Neutrophil (primary cell): ENCODE measurements around the gene CCDC3.

ENCODE experiments used
- H3K27ac ChIP-seq: fragments of 200-600 bp; sonication (generic); 2 replicates; pipeline ENCODE4 v1.5.1; 2016; ENCODE audit warnings: mild to moderate bottlenecking, moderate library complexity
- H3K27me3 ChIP-seq: fragments of 200-600 bp; sonication (generic); 2 replicates; pipeline ENCODE4 v1.6.0; 2016; ENCODE audit warnings: mild to moderate bottlenecking
- H3K36me3 ChIP-seq: fragments of 200-600 bp; sonication (generic); 2 replicates; pipeline ENCODE4 v1.5.1; 2017
- H3K4me1 ChIP-seq, 2 experiments: fragments of 200-600 bp in 1 of 2; sonication (generic) in 1 of 2; 1 replicate in 1 of 2; 2 replicates in 1 of 2; pipeline versions ENCODE4 v1.5.1 to v1.6.1; 2013 to 2016; ENCODE audit warnings: low read depth in 1 of 2, low read length in 1 of 2, mild to moderate bottlenecking in 1 of 2, moderate library complexity in 1 of 2; ENCODE audit not compliant: control insufficient read depth in 1 of 2, insufficient read depth in 1 of 2
- H3K4me3 ChIP-seq, 2 experiments: fragments of 200-600 bp in 1 of 2; sonication (generic) in 1 of 2; 1 replicate in 1 of 2; 2 replicates in 1 of 2; pipeline ENCODE4 v1.5.1; 2013 to 2016; ENCODE audit warnings: low read depth in 1 of 2, low read length in 1 of 2, mild to moderate bottlenecking in 1 of 2, moderate library complexity in 1 of 2
- H3K9me3 ChIP-seq: fragments of 200-600 bp; sonication (generic); 2 replicates; pipeline ENCODE4 v1.5.1; 2016
- CTCF ChIP-seq: fragments of 200-600 bp; sonication (generic); IDR thresholded peaks from 2 replicates; pipeline ENCODE4 v1.5.1; 2016; ENCODE audit warnings: antibody characterized with exemption

Gene CCDC3

GRCh38 chr10:12927896-12928295, 73.6 kb downstream of the CCDC3 start:
- no peaks in the 10 kb centered on the region for H3K4me1 ChIP-seq
- H3K36me3 ChIP-seq: no peaks in the 10 kb centered on the region
- no peak overlapping the region for H3K27ac ChIP-seq
- H3K4me3 ChIP-seq: no peak overlapping the region
- no peaks in the 10 kb centered on the region for H3K9me3 ChIP-seq
- H3K27me3 ChIP-seq: no peaks in the 10 kb centered on the region
- no peak for TF ChIP-seq CTCF

- H3K27me3 ChIP-seq: no peaks in the 10 kb centered on the region
- no peak overlapping the region for H3K4me3 ChIP-seq
- no peaks in the 10 kb centered on the region for H3K9me3 ChIP-seq
- no peaks in the 10 kb centered on the region for H3K4me1 ChIP-seq
- no peak for TF ChIP-seq CTCF
- H3K27ac ChIP-seq: no peak overlapping the region
- H3K36me3 ChIP-seq: no peaks in the 10 kb centered on the region
Observed at GRCh38 chr10:12925845-12926244, 75.7 kb downstream of the CCDC3 start.

- no peak for TF ChIP-seq CTCF
- Histone ChIP-seq H3K9me3 (no peaks in the 10 kb centered on the region), H3K27ac (no peak overlapping the region), H3K4me1 (no peaks in the 10 kb centered on the region), H3K4me3 (no peak overlapping the region), H3K27me3 (no peaks in the 10 kb centered on the region), H3K36me3 (no peaks in the 10 kb centered on the region)
Observed at GRCh38 chr10:12924911-12925310, 76.6 kb downstream of the CCDC3 start.

GRCh38 chr10:12922117-12922900, 79.2 kb downstream of the CCDC3 start:
- H3K4me3 ChIP-seq: no peak overlapping the region
- TF ChIP-seq CTCF: no peak
- no peaks in the 10 kb centered on the region for H3K36me3 ChIP-seq
- no peaks in the 10 kb centered on the region for H3K9me3 ChIP-seq
- no peaks in the 10 kb centered on the region for H3K27me3 ChIP-seq
- H3K27ac ChIP-seq: no peak overlapping the region
- no peaks in the 10 kb centered on the region for H3K4me1 ChIP-seq

- Histone ChIP-seq H3K36me3 (no peaks in the 10 kb centered on the region), H3K4me3 (no peak overlapping the region)
- no peak for TF ChIP-seq CTCF
Observed at GRCh38 chr10:12921163-12921562, 80.3 kb downstream of the CCDC3 start.

More at GRCh38 chr10:12921163-12921562, 80.3 kb downstream of the CCDC3 start:
- Histone ChIP-seq H3K27ac (no peak overlapping the region), H3K27me3 (no peaks in the 10 kb centered on the region), H3K9me3 (no peaks in the 10 kb centered on the region), H3K4me1 (no peaks in the 10 kb centered on the region)
